Measurements from ENCODE around the gene CCL13. TPM values are rescaled to one million over a fixed set of nuclear protein-coding genes. Genes with fewer than 3 reads are reported as not detected.

CCL13 gene
- total and polyA plus RNA-seq, 10 of the 15 experiments (the other 5 are each of a cell fraction or from before 2014, with no cell fraction given) = not detected

- no peak for TF ChIP-seq PRDM15 (CRISPR knock-in tag; IDR thresholded peaks at IDR 0.05)
- TF ChIP-seq SMAD5 (IDR thresholded peaks at IDR 0.05; ENCODE audit: low read depth) = no peak
- TF ChIP-seq ZNF24 (IDR thresholded peaks at IDR 0.05) = no peak
- TF ChIP-seq IKZF1 (conservative IDR thresholded peaks at IDR 0.05) = peak; percentile 29; the same call in 1 of the 2 replicates
- TF ChIP-seq E2F4 (IDR thresholded peaks at IDR 0.05; ENCODE audit: low read depth, low read length) = no peak
- no peak for TF ChIP-seq POLR2AphosphoS2 (IDR thresholded peaks at IDR 0.05; ENCODE audit: low read depth, low read length)
- no peak for TF ChIP-seq MYB (IDR thresholded peaks at IDR 0.05; ENCODE audit: borderline replicate concordance, low read depth, low read length)
- TF ChIP-seq SMC3 (IDR thresholded peaks at IDR 0.05; ENCODE audit: borderline replicate concordance, low read length) = no peak
- TF ChIP-seq CREB1 (IDR thresholded peaks at IDR 0.05; ENCODE audit: low read depth) = no peak
- TF ChIP-seq ZNF384 (IDR thresholded peaks at IDR 0.05; ENCODE audit: borderline replicate concordance, low read depth, low read length) = no peak
Measured at GRCh38 chr17:34382621-34383124, 26.4 kb downstream of the CCL13 start (continued).

Measured in GM12878 (cell line).